Ishikawa (cell line): Measurements from ENCODE around the gene PCDH8.

Source experiments
- CEBPB ChIP-seq: IDR thresholded peaks from 2 replicates; pipeline ENCODE4 v1.6.1; 2012
- CREB1 ChIP-seq: IDR thresholded peaks from 2 replicates; pipeline ENCODE4 v1.6.1; 2012; ENCODE audit warnings: low read depth
- EGR1 ChIP-seq: IDR thresholded peaks from 2 replicates; pipeline ENCODE4 v1.6.1; 2012
- EP300 ChIP-seq: IDR thresholded peaks from 2 replicates; pipeline ENCODE4 v1.6.1; 2012; ENCODE audit warnings: borderline replicate concordance
- FOXM1 ChIP-seq: IDR thresholded peaks from 2 replicates; pipeline ENCODE4 v1.6.1; 2012; ENCODE audit warnings: low read depth, borderline replicate concordance
- NFIC ChIP-seq: IDR thresholded peaks from 2 replicates; pipeline ENCODE4 v1.6.1; 2012
- RAD21 ChIP-seq: IDR thresholded peaks from 2 replicates; pipeline ENCODE4 v1.6.1; 2012; ENCODE audit warnings: low read depth
- TAF1 ChIP-seq: IDR thresholded peaks from 2 replicates; pipeline ENCODE4 v1.6.1; 2012; ENCODE audit warnings: low read depth, mild to moderate bottlenecking
- TCF12 ChIP-seq: IDR thresholded peaks from 2 replicates; pipeline ENCODE4 v1.6.1; 2012; ENCODE audit warnings: low read depth
- TEAD4 ChIP-seq: IDR thresholded peaks from 2 replicates; pipeline ENCODE4 v1.6.1; 2012
- YY1 ChIP-seq: IDR thresholded peaks from 2 replicates; pipeline ENCODE4 v1.6.1; 2012; ENCODE audit warnings: low read depth
- ZBTB7A ChIP-seq: IDR thresholded peaks from 2 replicates; pipeline ENCODE4 v1.6.1; 2012; ENCODE audit warnings: low read depth
- TF ChIP-seq, protein P1 (sequence below): IDR thresholded peaks from 2 replicates; pipeline ENCODE4 v1.6.1; 2012; ENCODE audit warnings: low read depth, mild to moderate bottlenecking
- TF ChIP-seq, protein P2 (sequence below): IDR thresholded peaks from 2 replicates; pipeline ENCODE4 v1.6.1; 2012
- TF ChIP-seq, protein P3 (sequence below): IDR thresholded peaks from 2 replicates; pipeline ENCODE4 v1.6.1; 2012

The PCDH8 gene, protein sequence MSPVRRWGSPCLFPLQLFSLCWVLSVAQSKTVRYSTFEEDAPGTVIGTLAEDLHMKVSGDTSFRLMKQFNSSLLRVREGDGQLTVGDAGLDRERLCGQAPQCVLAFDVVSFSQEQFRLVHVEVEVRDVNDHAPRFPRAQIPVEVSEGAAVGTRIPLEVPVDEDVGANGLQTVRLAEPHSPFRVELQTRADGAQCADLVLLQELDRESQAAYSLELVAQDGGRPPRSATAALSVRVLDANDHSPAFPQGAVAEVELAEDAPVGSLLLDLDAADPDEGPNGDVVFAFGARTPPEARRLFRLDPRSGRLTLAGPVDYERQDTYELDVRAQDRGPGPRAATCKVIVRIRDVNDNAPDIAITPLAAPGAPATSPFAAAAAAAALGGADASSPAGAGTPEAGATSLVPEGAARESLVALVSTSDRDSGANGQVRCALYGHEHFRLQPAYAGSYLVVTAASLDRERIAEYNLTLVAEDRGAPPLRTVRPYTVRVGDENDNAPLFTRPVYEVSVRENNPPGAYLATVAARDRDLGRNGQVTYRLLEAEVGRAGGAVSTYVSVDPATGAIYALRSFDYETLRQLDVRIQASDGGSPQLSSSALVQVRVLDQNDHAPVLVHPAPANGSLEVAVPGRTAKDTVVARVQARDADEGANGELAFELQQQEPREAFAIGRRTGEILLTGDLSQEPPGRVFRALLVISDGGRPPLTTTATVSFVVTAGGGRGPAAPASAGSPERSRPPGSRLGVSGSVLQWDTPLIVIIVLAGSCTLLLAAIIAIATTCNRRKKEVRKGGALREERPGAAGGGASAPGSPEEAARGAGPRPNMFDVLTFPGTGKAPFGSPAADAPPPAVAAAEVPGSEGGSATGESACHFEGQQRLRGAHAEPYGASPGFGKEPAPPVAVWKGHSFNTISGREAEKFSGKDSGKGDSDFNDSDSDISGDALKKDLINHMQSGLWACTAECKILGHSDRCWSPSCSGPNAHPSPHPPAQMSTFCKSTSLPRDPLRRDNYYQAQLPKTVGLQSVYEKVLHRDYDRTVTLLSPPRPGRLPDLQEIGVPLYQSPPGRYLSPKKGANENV

DNA sequence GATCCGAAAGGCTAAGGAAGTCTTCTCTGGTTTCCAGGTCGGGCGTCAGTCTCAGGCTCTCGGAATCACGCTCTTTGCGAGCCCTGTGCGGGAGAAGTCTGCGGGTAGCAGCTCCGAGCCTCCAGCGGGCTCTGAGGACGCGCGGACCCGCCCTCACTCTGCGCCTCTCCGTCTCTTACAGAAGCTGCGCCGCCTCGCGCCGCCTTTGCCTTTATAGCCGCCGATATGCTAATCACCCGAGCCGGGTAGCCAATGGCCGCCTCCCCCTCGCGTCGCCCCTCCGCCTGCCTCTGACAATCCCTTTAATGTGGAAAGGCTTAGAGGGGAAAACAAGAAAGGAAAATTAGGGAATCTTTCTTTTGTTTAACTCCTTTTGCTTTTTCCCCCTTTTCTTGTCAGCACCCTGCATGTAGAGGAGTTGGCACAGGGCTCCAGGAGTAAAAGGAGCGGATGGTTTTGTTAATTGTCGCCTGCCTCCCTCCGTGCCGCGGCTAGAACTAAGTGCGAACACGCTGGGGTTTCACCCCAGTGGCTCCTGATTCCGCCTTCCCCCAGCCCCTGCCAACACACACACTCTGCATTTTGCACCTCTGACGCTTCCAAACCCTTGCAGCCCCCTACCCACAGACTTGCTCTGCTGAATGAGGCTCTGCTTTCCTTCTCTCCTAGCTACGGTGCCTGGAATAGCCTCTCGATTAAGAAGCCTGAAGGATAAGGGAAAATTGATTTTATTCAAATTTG is at the start of gene PCDH8:
TSS of gene PCDH8 (minus strand) at position 186 of the 741 bp plus-strand sequence. CDS start 204 bp downstream, outside the sequence.
- TF ChIP-seq ZBTB7A (no peak), TEAD4 (no peak)

DNA sequence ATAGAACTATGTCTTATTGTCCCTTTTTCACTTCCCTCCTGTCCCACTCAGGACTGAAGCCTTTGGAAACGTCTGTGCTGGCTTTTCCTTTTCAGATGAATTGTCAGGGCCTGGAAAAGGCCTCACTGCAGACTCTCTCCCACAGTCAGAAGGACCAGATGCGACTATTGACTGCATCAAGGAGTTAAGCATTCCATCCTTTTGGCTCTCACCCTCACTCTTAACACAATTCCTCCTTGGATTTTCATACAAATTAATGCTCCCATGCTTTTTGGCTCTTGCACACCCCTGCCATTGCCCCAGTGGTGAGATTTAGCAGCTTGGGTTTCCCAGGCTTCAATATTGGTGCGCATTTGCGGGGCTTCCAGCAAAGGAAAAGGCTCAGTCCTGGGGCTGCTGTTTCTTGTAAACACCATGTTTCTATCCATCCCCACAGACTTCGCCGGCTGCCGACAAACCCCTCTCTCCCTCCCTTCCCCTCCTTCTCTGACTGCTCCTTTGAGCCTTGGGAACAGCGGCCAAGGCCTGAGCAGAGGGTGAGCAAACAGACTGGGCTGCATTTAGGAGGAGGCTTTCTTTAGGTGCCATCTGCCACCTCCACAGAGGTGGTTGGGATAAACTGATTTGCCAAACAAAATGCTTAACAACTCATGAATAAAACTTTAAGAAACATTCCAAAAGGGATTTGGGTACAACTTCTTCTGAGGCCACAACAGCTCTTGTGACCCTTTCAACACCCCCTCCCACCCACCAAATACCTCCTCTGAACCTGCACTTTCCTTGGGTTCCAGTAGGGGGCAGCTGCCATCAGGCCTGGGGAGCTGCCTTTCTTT is 48.6 kb upstream of the PCDH8 start:
- TF ChIP-seq YY1, result no peak
- TF ChIP-seq TCF12, result no peak
- peak; percentile 46 for TF ChIP-seq RAD21
- TF ChIP-seq ZBTB7A, result no peak
- TF ChIP-seq NFIC, result no peak

DNA sequence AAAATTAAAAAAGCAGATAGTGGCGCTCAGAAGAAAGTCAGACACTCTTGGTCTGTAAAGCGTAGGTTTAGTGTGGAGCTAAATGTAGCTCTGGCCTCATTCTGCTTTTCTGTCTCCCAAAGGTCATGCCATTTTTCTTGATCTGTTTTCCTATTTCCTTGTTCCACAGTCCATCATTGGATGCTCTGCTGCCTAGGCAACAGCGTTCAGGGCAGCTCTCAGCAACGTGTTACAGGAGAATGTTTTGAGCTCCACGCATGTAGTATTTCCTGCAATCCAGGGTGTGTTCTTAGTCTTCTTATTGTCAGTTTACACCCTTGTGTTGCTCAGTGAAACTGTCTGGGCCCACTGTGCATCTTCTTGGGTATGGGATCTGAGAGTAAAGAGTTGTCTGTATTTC is 46.0 kb upstream of the PCDH8 start:
- no peak for TF ChIP-seq ZBTB7A
- no peak for TF ChIP-seq EGR1
- TF ChIP-seq, protein P1, sequence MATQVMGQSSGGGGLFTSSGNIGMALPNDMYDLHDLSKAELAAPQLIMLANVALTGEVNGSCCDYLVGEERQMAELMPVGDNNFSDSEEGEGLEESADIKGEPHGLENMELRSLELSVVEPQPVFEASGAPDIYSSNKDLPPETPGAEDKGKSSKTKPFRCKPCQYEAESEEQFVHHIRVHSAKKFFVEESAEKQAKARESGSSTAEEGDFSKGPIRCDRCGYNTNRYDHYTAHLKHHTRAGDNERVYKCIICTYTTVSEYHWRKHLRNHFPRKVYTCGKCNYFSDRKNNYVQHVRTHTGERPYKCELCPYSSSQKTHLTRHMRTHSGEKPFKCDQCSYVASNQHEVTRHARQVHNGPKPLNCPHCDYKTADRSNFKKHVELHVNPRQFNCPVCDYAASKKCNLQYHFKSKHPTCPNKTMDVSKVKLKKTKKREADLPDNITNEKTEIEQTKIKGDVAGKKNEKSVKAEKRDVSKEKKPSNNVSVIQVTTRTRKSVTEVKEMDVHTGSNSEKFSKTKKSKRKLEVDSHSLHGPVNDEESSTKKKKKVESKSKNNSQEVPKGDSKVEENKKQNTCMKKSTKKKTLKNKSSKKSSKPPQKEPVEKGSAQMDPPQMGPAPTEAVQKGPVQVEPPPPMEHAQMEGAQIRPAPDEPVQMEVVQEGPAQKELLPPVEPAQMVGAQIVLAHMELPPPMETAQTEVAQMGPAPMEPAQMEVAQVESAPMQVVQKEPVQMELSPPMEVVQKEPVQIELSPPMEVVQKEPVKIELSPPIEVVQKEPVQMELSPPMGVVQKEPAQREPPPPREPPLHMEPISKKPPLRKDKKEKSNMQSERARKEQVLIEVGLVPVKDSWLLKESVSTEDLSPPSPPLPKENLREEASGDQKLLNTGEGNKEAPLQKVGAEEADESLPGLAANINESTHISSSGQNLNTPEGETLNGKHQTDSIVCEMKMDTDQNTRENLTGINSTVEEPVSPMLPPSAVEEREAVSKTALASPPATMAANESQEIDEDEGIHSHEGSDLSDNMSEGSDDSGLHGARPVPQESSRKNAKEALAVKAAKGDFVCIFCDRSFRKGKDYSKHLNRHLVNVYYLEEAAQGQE, result no peak
- TF ChIP-seq CREB1, result no peak
- TF ChIP-seq TCF12, result no peak
- TF ChIP-seq, protein P2, sequence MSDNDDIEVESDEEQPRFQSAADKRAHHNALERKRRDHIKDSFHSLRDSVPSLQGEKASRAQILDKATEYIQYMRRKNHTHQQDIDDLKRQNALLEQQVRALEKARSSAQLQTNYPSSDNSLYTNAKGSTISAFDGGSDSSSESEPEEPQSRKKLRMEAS, result no peak
- no peak for TF ChIP-seq RAD21
- TF ChIP-seq TEAD4, result no peak

DNA sequence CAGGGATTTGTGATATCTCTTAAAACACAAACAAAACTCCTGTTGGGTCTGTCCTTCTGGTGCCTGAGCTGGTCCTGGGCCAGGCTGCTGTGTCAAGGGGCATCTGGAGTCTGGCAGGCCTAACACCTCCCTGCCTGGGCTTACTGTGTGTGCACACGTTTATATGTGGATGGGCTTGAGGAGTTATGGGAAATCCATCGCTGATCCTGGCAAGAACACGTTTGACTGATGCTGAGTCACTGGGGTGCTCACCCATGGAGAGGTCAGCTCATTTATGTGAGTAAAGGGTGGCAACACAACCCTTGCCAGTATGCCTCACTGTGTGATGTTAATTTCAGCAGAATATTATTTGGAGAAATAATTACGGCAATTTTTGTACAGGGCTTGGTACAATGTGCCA is 44.5 kb upstream of the PCDH8 start:
- TF ChIP-seq, protein P1, result no peak
- no peak for TF ChIP-seq EP300
- no peak for TF ChIP-seq CREB1
- TF ChIP-seq NFIC, result no peak
- TF ChIP-seq TAF1, result no peak
- TF ChIP-seq TEAD4, result no peak
- no peak for TF ChIP-seq CEBPB
- TF ChIP-seq ZBTB7A, result no peak
- TF ChIP-seq, protein P3, sequence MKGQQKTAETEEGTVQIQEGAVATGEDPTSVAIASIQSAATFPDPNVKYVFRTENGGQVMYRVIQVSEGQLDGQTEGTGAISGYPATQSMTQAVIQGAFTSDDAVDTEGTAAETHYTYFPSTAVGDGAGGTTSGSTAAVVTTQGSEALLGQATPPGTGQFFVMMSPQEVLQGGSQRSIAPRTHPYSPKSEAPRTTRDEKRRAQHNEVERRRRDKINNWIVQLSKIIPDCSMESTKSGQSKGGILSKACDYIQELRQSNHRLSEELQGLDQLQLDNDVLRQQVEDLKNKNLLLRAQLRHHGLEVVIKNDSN, result no peak
- TF ChIP-seq FOXM1, result no peak
- TF ChIP-seq, protein P2, result no peak
- no peak for TF ChIP-seq TCF12
- TF ChIP-seq YY1, result no peak
- TF ChIP-seq EGR1, result no peak
- no peak for TF ChIP-seq RAD21

DNA sequence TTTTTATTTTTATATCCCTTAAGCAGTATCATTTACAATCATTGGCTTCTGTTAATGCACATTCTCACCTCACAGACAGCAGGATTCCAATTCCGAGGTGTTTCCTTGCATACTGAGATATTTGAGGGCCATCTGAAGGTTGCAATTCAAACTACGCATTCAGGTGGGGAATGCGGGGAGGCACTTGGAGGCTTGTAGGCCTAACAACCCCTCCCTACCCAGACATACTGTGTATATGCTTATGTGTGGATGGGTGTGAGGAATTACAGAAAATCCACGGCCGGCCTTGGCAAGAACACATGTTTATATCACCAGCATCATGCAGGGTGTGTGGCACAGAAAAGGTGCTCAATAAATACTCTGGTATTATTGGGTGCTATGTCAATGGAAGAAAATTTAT is 43.3 kb upstream of the PCDH8 start:
- TF ChIP-seq, protein P2, result no peak
- no peak for TF ChIP-seq EP300
- no peak for TF ChIP-seq YY1
- no peak for TF ChIP-seq TCF12
- no peak for TF ChIP-seq FOXM1
- no peak for TF ChIP-seq ZBTB7A
- no peak for TF ChIP-seq RAD21
- no peak for TF ChIP-seq TAF1
- TF ChIP-seq EGR1, result no peak
- TF ChIP-seq CEBPB, result no peak
- TF ChIP-seq, protein P1, result no peak
- no peak for TF ChIP-seq CREB1
- TF ChIP-seq NFIC, result no peak
- TF ChIP-seq, protein P3, result no peak
- no peak for TF ChIP-seq TEAD4
